HepG2 (cell line): Measurements from ENCODE around the gene CFAP61. TPM values are rescaled to one million over a fixed set of nuclear protein-coding genes. Genes with fewer than 3 reads are reported as not detected.

Experiments used
- CEBPG ChIP-seq: IDR thresholded peaks from 2 replicates; pipeline ENCODE4 v1.6.1; 2016
- ELF1 ChIP-seq: sonication (generic); formaldehyde crosslinking; IDR thresholded peaks from 2 replicates; pipeline ENCODE4 v1.4.0; 2020; ENCODE audit warnings: missing genetic modification reagents
- ELF4 ChIP-seq: sonication (generic); formaldehyde crosslinking; IDR thresholded peaks from 2 replicates; pipeline ENCODE4 v1.5.0; 2020; ENCODE audit warnings: missing genetic modification reagents, mild to moderate bottlenecking, moderate library complexity, borderline replicate concordance
- FOXO1 ChIP-seq: sonication (generic); formaldehyde crosslinking; IDR thresholded peaks from 2 replicates; pipeline ENCODE4 v1.4.0; 2020; ENCODE audit warnings: missing genetic modification reagents
- HOXA5 ChIP-seq: sonication (generic); formaldehyde crosslinking; IDR thresholded peaks from 2 replicates; pipeline ENCODE4 v1.4.0; 2020; ENCODE audit warnings: missing genetic modification reagents
- KLF12 ChIP-seq: sonication (generic); formaldehyde crosslinking; IDR thresholded peaks from 2 replicates; pipeline ENCODE4 v1.4.0; 2020; ENCODE audit warnings: missing genetic modification reagents, borderline replicate concordance
- KLF16 ChIP-seq, 2 experiments: sonication (generic) in 1 of 2; formaldehyde crosslinking in 1 of 2; IDR thresholded peaks; 2 replicates each; pipeline versions ENCODE4 v1.6.1 to v1.8.0; 2016 to 2023; ENCODE audit warnings: missing genetic modification reagents in 2 of 2, missing compliant biosample characterization in 1 of 2
- PBX3 ChIP-seq: sonication (generic); formaldehyde crosslinking; IDR thresholded peaks from 2 replicates; pipeline ENCODE4 v1.8.1; 2023; ENCODE audit warnings: missing genetic modification reagents, inconsistent platforms, borderline replicate concordance
- SIX1 ChIP-seq: sonication (generic); formaldehyde crosslinking; IDR thresholded peaks from 2 replicates; pipeline ENCODE4 v1.4.0; 2020; ENCODE audit warnings: missing genetic modification reagents, borderline replicate concordance
- TEAD3 ChIP-seq: optimal IDR thresholded peaks from 2 replicates; pipeline ENCODE3; 2016; ENCODE audit warnings: borderline replicate concordance
- YEATS2 ChIP-seq: sonication (generic); formaldehyde crosslinking; IDR thresholded peaks from 2 replicates; pipeline ENCODE4 v1.4.0; 2020; ENCODE audit warnings: missing genetic modification reagents, borderline replicate concordance
- ZBED4 ChIP-seq: sonication (generic); formaldehyde crosslinking; IDR thresholded peaks from 2 replicates; pipeline ENCODE4 v1.4.0; 2020; ENCODE audit warnings: missing genetic modification reagents, borderline replicate concordance
- ZFAT ChIP-seq: sonication (generic); formaldehyde crosslinking; conservative IDR thresholded peaks from 2 replicates; pipeline ENCODE4 v1.8.1; 2023; ENCODE audit warnings: missing genetic modification reagents, inconsistent platforms
- ZNF280D ChIP-seq: sonication (generic); formaldehyde crosslinking; IDR thresholded peaks from 2 replicates; pipeline ENCODE4 v1.5.1; 2020; ENCODE audit warnings: mild to moderate bottlenecking, missing genetic modification reagents
- ZNF317 ChIP-seq: sonication (generic); formaldehyde crosslinking; IDR thresholded peaks from 2 replicates; pipeline ENCODE4 v1.5.0; 2020; ENCODE audit warnings: mild to moderate bottlenecking, missing genetic modification reagents
- polyA plus RNA-seq, 8 experiments: library from polyadenylated mRNA; depleted of rRNA in 3 of 8; stranded (reverse) in 7 of 8; unstranded in 1 of 8; fragments of >200 nt; fragmentation: Illumina TruSeq in 4 of 8; extraction: Trizol in 4 of 8; gene quantifications; 2 replicates each; pipeline versions ENCODE4 v1.2.1 to v1.2.3, GENCODE V29; 2011 to 2016; ENCODE audit warnings: low read depth in 4 of 8, missing spikeins in 1 of 8, mixed read lengths in 1 of 8; ENCODE audit not compliant: insufficient read depth in 1 of 8
- total RNA-seq, 5 experiments: library from RNA; depleted of rRNA; stranded (reverse); fragments of >200 nt; fragmentation: Illumina TruSeq; extraction: Trizol; gene quantifications; 2 replicates each; pipeline ENCODE4 v1.2.3, GENCODE V29; 2016; ENCODE audit warnings: low read depth in 1 of 5
- TF ChIP-seq, protein P1 (sequence below): sonication (generic); formaldehyde crosslinking; IDR thresholded peaks from 2 replicates; pipeline ENCODE4 v1.8.0; 2022; ENCODE audit warnings: mild to moderate bottlenecking, missing genetic modification reagents; ENCODE audit not compliant: insufficient replicate concordance
- TF ChIP-seq, protein P2 (sequence below): sonication (generic); formaldehyde crosslinking; IDR thresholded peaks from 2 replicates; pipeline ENCODE4 v1.8.1; 2023; ENCODE audit warnings: mild to moderate bottlenecking, inconsistent platforms, moderate library complexity, missing genetic modification reagents, borderline replicate concordance

Gene CFAP61
- total and polyA plus RNA-seq, 2 of the 13 experiments (the other 11 are each of a cell fraction or from before 2014, with no cell fraction given): 0.27 TPM; not detected in 1

DNA sequence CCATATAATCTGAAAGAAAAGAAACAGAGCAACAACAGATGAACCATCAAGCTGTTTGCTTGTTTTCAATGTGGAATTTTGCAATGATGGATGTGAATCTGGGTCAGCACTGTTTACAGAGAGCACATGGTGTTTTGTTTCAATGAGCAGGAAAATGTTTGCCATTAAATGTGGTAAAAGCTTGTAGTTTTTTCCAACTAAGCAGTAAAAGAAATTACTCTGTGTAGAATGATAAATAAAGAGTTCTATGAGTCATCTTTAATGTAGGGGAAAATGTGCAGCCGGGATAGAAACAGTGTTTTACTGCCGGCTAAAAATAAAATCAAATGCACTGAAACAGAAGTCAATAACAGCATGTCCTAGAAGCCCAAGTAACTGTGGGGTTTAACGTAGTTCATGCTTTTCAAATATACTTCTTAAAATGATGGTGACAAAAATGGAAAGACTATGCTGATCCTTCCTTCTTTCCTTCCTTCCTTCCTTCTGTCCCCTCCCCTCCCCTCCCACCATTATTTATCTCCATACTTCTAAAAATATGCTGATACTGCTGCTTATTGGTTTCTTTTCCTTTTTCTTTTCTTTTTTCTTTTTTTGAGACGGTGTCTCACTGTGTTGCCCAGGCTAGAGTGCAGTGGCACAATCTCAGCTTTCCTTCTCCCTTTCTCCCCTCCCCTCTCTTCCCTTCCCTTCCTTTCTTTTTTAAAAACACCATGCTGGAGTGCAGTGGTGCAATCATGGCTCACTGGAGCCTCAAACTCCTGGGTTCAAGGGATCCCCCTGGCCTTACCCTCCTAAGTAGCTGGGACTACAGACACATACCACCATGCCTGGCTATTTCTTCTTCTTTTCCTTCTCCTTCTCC, 41.5 kb upstream of the CFAP61 start (continued):
- TF ChIP-seq PBX3 (CRISPR knock-in tag) (no peak), HOXA5 (peak; percentile 98), ELF4 (CRISPR knock-in tag) (peak; percentile 73; the same call in 1 of the 2 replicates), ZFAT (CRISPR knock-in tag) (no peak), ELF1 (CRISPR knock-in tag) (0 out of 2 replicates have a peak, but pooled peaks have one; percentile 9), KLF12 (CRISPR knock-in tag) (no peak), FOXO1 (CRISPR knock-in tag) (peak; percentile 96), TEAD3 (CRISPR knock-in tag) (peak; percentile 76), SIX1 (CRISPR knock-in tag) (peak; percentile 88; the same call in 1 of the 2 replicates), KLF16 (CRISPR knock-in tag; IDR thresholded peaks at IDR 0.05) (peak in 1 of 2 experiments; percentile 82; a peak in 1 of 4 replicates), ZNF317 (CRISPR knock-in tag) (no peak), ZBED4 (CRISPR knock-in tag) (peak; percentile 79; the same call in 1 of the 2 replicates), ZNF280D (CRISPR knock-in tag) (peak; percentile 53; the same call in 1 of the 2 replicates), YEATS2 (peak; percentile 19; the same call in 1 of the 2 replicates), CEBPG (CRISPR knock-in tag) (peak; percentile 92)
- TF ChIP-seq, protein P1, sequence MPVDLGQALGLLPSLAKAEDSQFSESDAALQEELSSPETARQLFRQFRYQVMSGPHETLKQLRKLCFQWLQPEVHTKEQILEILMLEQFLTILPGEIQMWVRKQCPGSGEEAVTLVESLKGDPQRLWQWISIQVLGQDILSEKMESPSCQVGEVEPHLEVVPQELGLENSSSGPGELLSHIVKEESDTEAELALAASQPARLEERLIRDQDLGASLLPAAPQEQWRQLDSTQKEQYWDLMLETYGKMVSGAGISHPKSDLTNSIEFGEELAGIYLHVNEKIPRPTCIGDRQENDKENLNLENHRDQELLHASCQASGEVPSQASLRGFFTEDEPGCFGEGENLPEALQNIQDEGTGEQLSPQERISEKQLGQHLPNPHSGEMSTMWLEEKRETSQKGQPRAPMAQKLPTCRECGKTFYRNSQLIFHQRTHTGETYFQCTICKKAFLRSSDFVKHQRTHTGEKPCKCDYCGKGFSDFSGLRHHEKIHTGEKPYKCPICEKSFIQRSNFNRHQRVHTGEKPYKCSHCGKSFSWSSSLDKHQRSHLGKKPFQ: peak; percentile 35
- TF ChIP-seq, protein P2, sequence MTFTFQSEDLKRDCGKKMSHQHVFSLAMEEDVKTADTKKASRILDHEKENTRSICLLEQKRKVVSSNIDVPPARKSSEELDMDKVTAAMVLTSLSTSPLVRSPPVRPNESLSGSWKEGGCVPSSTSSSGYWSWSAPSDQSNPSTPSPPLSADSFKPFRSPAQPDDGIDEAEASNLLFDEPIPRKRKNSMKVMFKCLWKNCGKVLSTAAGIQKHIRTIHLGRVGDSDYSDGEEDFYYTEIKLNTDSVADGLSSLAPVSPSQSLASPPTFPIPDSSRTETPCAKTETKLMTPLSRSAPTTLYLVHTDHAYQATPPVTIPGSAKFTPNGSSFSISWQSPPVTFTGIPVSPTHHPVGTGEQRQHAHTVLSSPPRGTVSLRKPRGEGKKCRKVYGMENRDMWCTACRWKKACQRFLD (CRISPR knock-in tag): no peak
